ENCODE data around the gene POLA1. TPM values are rescaled to one million over a fixed set of nuclear protein-coding genes. Genes with fewer than 3 reads are reported as not detected.

Gene POLA1
- total RNA-seq, 4 donors from 2014 or later, result 8.5 to 18.9 (median 8.8) TPM

- Histone ChIP-seq H3K27me3 (no peaks in the 10 kb centered on the region), H3K4me1 (no peaks in the 10 kb centered on the region), H3K4me3 (replicated peaks in 1 of 3) (no peak overlapping the region), H3K9me3 (no peaks in the 10 kb centered on the region), H3K36me3 (no peaks in the 10 kb centered on the region), H3K27ac (no peak overlapping the region)
- TF ChIP-seq, protein P1, sequence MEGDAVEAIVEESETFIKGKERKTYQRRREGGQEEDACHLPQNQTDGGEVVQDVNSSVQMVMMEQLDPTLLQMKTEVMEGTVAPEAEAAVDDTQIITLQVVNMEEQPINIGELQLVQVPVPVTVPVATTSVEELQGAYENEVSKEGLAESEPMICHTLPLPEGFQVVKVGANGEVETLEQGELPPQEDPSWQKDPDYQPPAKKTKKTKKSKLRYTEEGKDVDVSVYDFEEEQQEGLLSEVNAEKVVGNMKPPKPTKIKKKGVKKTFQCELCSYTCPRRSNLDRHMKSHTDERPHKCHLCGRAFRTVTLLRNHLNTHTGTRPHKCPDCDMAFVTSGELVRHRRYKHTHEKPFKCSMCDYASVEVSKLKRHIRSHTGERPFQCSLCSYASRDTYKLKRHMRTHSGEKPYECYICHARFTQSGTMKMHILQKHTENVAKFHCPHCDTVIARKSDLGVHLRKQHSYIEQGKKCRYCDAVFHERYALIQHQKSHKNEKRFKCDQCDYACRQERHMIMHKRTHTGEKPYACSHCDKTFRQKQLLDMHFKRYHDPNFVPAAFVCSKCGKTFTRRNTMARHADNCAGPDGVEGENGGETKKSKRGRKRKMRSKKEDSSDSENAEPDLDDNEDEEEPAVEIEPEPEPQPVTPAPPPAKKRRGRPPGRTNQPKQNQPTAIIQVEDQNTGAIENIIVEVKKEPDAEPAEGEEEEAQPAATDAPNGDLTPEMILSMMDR (IDR thresholded peaks at IDR 0.05), result no peak
- no peak for TF ChIP-seq POLR2A (IDR thresholded peaks at IDR 0.05)
- intact Hi-C loops (cut with DNase I), result no loop called here
- whole genome bisulfite sequencing, 2 donors, result 87 to 90% methylated on average over 3 of the region's 3 CpGs
- DNase-seq, result no peak
Observed at GRCh38 chrX:24748196-24748595, 54.5 kb downstream of the POLA1 start.

GRCh38 chrX:24759786-24760185, 66.1 kb downstream of the POLA1 start:
- Histone ChIP-seq H3K27ac (no peak overlapping the region), H3K4me1 (no peaks in the 10 kb centered on the region), H3K27me3 (no peaks in the 10 kb centered on the region), H3K4me3 (replicated peaks in 1 of 3) (no peak overlapping the region), H3K36me3 (no peaks in the 10 kb centered on the region), H3K9me3 (no peaks in the 10 kb centered on the region)
- intact Hi-C loops (cut with DNase I), result loop anchor here (10.0 kb wide), 1 partner anchor 385 kb away; no protein-coding TSS in a partner anchor
- no peak for DNase-seq
- WGBS, 2 donors, result 97 to 100% methylated on average over 2 of the region's 2 CpGs
- TF ChIP-seq, protein P1 (IDR thresholded peaks at IDR 0.05), result no peak
- TF ChIP-seq POLR2A (IDR thresholded peaks at IDR 0.05), result no peak

- TF ChIP-seq, protein P1 (IDR thresholded peaks at IDR 0.05), result no peak
- TF ChIP-seq POLR2A (IDR thresholded peaks at IDR 0.05), result no peak
- DNase-seq, result no peak
- WGBS, 2 donors, result 81 to 88% methylated on average over 4 of the region's 4 CpGs
- Histone ChIP-seq H3K4me3 (replicated peaks in 1 of 3) (no peak overlapping the region), H3K36me3 (no peaks in the 10 kb centered on the region), H3K9me3 (no peaks in the 10 kb centered on the region), H3K27ac (no peak overlapping the region), H3K4me1 (no peaks in the 10 kb centered on the region), H3K27me3 (no peaks in the 10 kb centered on the region)
- intact Hi-C loops (cut with DNase I), result no loop called here
Observed at GRCh38 chrX:24760363-24761000, 66.8 kb downstream of the POLA1 start.

DNA sequence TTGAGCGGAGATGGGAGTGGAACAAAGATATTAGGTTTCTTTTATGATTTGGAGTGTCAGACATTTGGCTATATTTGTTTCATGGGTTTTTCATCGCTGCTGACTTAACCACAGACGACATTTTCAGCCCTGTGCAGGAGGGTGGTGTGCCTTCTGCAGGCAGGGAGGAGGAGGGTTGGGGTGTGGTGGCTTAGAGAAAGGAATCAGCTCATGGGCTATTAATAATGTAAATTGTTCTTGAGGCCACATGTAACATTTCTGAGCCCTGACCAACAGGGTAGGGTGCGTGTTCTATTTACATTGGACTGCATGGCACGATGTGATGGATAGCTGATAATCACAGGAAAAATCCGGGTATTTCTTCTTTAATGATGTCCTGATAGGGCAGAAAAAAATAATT, 67.6 kb downstream of the POLA1 start:
- Histone ChIP-seq H3K36me3 (no peaks in the 10 kb centered on the region), H3K4me3 (replicated peaks in 1 of 3) (no peak overlapping the region), H3K27me3 (no peaks in the 10 kb centered on the region), H3K27ac (no peak overlapping the region), H3K9me3 (no peaks in the 10 kb centered on the region), H3K4me1 (no peaks in the 10 kb centered on the region)
- intact Hi-C loops (cut with DNase I), result no loop called here
- 92% methylated on average over 6 of the region's 6 CpGs for WGBS, 2 donors
- no peak for DNase-seq
- TF ChIP-seq, protein P1 (IDR thresholded peaks at IDR 0.05), result no peak
- no peak for TF ChIP-seq POLR2A (IDR thresholded peaks at IDR 0.05)

DNA sequence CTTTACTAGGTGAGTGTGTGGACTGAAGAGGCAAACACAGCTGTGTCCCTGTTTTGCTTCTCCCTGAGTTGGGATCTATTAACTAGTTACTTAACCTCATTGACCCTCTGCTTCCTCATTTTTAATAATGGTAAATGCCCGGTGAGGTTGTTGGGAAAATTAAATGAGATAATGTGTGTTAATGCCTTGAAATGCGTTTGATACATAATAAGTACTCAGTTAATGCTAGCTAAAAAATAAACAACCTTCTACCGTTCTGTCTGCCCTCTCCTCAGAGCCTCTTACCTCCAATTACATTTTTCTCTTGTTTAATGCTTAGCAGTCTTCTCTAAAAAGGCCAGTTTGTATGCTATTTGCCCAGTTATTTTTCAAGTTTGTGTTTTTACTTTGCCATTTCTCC, 70.3 kb downstream of the POLA1 start:
- H3K4me1 ChIP-seq, result no peaks in the 10 kb centered on the region
- 86 to 91% methylated on average over 3 of the region's 3 CpGs for WGBS, 2 donors
- no peak overlapping the region for H3K4me3 ChIP-seq (replicated peaks in 1 of 3)
- H3K9me3 ChIP-seq, result no peaks in the 10 kb centered on the region
- no peak for DNase-seq
- TF ChIP-seq POLR2A (IDR thresholded peaks at IDR 0.05), result no peak
- TF ChIP-seq, protein P1 (IDR thresholded peaks at IDR 0.05), result no peak
- H3K27me3 ChIP-seq, result no peaks in the 10 kb centered on the region
- H3K27ac ChIP-seq, result no peak overlapping the region
- no peaks in the 10 kb centered on the region for H3K36me3 ChIP-seq
- intact Hi-C loops (cut with DNase I), result no loop called here

Data from thyroid gland (tissue), 4 donors.